HG02885 (cell line): ENCODE results near the gene MYADML2.

ENCODE experiments used
- ATAC-seq: cut with Tn5 transposase; IDR thresholded peaks from one replicate; pipeline ENCODE4 v1.9.1; 2021; ENCODE audit warnings: mild to moderate bottlenecking; ENCODE audit not compliant: unreplicated experiment, poor library complexity

Gene MYADML2

DNA sequence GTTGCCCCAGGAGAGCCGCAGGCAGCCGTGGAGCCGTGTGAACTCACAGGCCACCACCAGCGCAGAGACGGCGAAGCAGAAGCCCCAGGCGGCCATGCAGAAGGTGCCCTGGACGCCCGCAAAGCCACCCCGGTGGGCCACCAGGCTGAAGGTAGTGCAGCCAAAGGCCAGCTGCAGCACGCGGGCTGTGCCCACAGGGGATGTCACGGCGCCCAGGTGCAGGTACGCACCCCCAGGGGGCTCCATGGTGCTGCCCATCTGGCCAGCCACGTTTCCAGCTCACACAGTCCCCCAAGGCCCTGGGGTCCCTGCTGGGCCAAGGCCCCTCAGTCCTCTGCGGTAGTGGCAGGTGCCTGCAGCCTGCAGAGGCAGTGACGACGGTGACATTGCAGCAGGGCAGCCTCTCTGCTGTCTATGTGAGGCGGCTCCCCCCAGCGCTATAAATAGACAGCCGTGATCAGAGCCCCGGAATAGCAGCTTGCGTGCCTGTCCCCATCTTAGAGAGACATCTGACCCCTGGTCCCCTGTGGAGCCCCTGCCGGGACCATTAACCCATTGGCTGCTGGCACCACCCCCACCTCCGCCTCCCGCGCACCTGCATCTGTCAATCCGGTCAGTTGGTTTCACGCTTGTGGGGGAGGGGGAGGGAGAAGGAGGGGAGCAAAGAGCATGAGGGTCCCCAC is 5.4 kb downstream of the MYADML2 start:
- no peak for ATAC-seq

DNA sequence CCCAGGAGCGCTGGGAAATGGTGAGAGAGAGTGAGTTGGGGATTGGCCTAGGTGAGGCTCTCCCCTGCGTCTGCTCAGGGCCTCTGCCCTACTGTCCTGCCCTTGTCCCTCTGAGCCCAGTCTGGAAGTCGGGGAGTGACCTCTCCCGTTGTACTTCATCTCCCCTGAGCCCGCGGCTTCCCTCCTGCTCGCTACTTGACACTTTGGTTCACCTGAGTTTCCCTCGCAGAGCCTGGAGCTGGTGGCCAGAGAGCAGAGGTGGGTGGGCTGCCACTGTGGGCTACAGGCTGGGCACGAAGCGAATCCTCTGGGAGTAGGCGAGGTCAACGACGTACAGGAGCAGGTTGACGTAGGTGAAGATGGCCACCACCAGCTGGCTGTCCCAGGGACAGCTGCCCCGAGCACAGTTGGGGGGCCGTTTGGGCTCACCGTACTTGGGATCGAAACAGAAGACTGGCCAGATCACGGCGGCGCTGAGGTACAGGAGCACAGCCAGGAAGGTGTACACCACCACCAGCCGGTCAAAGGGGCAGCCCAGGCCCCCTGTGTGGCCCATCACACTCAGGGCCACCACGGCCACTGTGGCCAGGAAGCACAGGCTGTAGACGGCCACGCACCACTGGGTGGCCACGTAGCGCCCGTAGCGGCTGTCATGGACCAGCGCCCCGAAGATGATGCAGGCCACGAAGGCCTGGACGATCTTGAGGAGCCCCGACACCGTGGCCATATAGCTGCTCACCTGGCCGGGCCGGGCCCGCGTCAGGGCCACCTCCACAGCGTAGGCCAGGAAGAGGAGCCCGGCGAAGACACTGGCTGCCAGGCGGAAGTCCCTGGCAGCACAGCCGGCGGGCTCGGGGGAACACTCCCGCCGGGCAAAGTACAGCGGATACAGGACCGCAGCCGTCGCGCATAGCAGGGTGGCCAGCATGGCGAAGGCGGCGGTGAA is 6.2 kb downstream of the MYADML2 start:
- no peak for ATAC-seq

GRCh38 chr17:81939881-81940385 is 7.1 kb downstream of the MYADML2 start:
- no peak for ATAC-seq

DNA sequence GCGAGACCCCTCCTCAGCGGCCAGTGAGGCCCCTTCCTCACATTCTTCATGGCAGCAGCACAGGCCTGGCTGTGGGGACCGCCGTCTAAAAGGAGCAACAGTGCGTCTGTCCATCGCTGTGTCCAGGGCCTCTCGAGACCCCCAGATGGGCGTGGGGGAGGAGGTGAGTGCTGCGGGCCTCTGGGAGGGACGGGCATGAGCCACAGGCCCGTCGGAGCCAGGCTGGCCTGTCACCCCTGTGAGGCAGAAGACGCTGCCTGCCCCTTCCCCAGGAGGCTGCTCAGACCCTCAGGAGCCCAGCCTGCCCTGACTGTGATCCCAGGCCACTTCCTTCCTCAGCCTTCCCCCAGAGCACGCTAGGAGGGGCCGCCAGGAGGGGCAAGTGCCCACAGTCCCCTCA is 7.8 kb downstream of the MYADML2 start:
- ATAC-seq, result no peak

GRCh38 chr17:81935709-81936084 is 11.3 kb downstream of the MYADML2 start:
- ATAC-seq, result no peak

DNA sequence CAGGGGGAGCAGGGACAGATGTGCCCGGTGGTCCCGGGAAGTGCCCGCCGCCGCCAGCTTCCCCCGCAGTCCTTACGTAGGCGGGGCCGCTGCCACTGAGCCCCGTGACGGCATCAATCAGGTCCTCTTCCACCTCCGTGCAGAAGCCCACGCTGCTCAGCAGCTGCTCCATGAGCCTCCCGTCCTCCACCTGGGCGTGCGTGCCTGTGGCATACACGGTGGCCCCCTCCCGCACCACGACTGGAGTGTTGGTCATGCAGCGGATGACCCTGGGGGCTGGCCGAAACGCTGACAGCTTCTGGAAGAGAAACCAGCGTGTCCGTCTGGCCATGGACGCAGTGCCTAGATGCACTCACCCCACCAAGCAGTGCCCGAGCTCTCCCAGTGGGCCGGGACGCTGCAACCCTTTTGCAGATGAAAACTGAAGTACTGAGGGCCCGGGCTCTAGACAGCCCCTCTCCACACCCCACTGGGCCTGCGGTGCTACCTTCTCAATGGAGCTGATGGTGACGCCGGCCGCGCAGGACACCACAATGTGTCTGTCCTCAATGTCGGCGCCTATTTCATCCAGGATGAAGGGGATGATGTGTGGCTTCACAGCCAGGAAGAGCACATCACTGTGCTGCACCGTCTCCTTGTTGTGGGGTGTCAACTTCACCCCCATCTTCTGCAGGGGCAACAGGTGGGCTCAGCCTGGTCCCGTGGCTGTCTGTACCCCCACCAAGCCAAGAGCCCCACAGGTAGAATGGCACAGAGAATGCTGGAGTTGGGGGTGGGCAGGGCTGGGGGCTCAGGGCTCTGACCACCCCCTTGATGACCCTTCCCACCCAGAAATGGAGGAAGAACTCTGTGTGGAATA is 12.0 kb downstream of the MYADML2 start:
- no peak for ATAC-seq

DNA sequence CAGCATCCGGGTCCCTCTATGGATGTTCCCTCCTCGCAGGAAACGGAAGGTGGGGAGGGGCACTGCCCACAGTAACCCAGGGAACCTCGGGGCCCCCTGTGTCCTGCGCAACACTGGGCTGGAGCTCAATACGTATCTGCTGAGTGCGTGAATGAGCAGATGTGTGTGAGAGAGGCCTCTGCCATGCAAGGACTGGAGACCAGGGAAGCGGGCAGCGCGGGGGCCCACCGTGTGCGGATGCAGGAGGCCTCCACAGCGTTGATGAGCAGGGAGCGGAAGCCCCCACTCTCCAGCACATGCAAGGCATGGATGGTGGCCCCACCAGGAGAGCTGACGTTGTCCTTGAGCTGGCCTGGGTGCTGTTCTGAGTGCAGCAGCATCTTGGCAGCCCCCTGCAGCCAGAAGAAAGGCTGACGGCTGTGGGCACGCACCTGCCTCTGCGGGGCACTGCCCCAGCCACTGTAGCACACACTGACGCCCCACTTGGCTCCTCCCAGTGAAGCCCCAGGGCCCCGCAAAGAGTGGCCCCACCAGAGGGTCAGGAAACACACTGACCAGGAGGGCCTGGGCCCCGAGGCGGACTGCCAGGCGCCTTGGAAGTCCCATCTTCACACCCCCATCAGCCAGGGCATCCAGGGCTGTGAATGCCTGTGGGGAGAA is 12.8 kb downstream of the MYADML2 start:
- no peak for ATAC-seq

DNA sequence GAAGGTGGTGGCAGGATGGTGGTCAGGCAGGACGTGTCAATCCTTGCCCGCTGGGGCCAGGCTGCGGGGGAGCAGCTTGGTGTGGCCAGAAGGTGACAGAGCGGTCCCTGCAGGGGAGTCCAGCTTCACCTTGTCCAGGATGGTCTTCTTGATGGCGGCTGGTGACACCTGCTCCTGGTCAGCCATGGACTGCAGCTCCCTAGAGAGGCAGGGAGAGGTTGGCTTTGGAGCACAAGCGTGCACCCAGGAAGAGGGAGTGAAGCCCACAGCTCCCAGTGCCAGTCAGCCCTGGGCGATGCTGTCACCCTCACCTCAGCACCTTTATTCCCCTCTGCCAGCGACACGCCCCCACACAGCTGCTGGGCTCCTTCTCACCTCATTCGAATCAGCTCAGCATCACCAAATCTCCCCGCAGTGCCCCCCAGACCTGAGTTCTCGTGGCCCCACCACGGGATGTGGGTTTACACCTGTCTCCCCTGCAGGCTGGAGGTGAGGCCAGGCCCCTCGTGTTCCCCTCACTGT is 13.8 kb downstream of the MYADML2 start:
- ATAC-seq, result no peak

- ATAC-seq, result no peak
Measured at GRCh38 chr17:81932333-81932983, 14.6 kb downstream of the MYADML2 start.

GRCh38 chr17:81931557-81932332 is 15.3 kb downstream of the MYADML2 start:
- ATAC-seq, result no peak

GRCh38 chr17:81931189-81931556 is 15.9 kb downstream of the MYADML2 start:
- ATAC-seq, result no peak

DNA sequence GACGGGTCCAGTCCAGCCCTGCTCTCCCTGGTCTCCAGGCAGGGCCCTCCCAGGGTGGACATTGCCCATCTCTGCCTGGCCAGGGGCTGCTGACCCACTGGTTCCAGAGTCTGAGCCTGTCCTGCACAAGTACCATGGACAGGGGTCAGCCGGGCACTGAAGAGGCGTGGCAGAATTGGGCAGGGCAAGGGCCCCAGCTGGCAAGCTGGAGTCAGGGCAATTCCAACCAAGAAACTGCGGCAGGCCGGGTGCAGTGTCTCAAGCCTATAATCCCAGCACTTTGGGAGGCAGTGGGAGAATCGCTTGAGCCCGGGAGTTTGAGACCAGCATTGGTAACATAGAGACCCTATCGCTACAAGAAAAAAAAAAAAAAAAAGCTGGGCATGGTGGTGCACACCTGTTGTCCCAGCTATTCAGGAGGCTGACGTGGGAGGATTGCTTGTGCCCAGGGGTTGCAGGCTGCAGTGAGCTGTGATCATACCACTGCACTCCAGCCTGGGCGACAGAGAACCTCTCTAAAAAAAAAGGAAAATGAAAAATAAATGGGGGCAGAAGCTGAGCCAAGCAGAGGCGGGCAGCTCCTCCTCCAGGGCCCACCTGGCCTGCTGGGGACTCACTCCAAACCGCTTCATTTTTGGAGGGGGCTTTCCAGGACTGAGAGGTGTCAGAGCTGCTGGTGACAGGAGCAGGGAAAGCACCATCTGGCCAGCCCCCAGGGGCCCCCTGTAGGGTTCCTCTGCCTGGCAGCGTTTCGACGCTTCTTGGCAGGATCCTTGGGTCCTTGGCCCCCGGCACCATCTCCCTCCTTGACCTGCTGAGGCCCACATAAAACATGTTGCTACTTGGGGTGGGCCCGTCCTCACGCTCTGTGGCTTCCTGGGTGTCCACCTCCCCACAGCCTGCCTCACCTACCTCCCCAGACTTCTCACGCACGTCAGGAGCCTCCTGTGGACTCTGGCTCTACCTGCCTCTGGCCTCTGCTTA is 16.6 kb downstream of the MYADML2 start:
- ATAC-seq, result no peak

DNA sequence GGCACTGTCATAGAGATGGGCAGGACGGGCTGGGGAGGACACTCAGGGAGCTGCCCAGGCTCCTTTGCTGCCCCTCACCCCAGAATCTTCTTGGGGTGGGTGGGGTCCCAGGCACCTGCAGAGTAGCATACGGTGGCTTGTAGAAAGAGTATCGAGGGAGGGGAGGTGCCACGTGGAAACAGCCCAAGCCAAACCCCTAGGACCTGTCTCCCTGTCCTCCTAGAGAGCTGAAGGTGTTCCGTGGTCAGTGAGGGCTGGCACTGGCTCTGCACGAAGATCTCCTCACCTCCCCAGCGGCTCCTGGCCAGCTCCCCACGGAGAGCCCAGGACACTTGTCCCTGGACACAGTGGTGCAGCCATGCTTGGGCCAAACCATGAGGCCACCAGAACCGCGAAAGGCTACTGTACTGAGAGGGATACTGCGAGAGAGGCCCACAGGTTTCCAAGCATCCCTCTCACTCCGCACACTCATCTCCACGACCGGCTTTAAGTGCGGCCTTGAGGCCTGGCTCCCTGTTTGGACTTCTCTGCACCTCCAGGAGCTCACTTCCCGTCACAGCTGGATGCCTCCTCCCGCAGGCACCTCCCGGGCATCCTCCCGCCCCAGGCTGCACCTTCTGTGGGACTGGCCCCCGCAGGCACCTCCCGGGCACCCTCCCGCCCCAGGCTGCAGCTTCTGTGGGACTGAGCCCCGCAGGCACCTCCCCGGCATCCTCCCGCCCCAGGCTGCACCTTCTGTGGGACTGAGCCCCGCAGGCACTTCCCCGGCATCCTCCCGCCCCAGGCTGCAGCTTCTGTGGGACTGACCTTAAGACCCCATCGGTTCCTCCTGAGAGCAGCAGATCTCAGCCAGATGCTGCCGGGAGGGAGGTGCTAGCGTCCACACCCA is 17.5 kb downstream of the MYADML2 start:
- ATAC-seq, result no peak

- ATAC-seq, result no peak
Measured at GRCh38 chr17:81928544-81929252, 18.3 kb downstream of the MYADML2 start.

GRCh38 chr17:81927653-81928543 is 19.1 kb downstream of the MYADML2 start, which contains the start of gene MAFG:
MAFG (minus strand) TSS chr17:81927735; CDS start chr17:81923185, 4,550 bp downstream.
- ATAC-seq, result peak; percentile 79
